Mammary epithelial cell (primary cell): ENCODE measurements around the gene AP4S1.

Experiments used
- CTCF ChIP-seq, 2 donors: IDR thresholded peaks in 1 of 2; conservative IDR thresholded peaks in 1 of 2; 2 replicates each; pipeline ENCODE4 v1.5.1; 2011 to 2012; ENCODE audit warnings: inconsistent platforms in 2 of 2, low read length in 2 of 2, mild to moderate bottlenecking in 2 of 2, control low read depth in 1 of 2, low read depth in 1 of 2; ENCODE audit not compliant: insufficient read depth in 1 of 2; ENCODE audit errors: extremely low read depth in 1 of 2
- EZH2 ChIP-seq: IDR thresholded peaks from 2 replicates; pipeline ENCODE4 v1.6.1; 2012; ENCODE audit warnings: low read length, inconsistent platforms, borderline replicate concordance

GRCh38 chr14:31127690-31128089 lies 102.2 kb downstream of the AP4S1 start:
- no peak for TF ChIP-seq CTCF (conservative IDR thresholded peaks at IDR 0.05 in 1 of 2, IDR thresholded peaks at IDR 0.05 in 1 of 2; ENCODE audit: extremely low read depth in 1 of 2, insufficient read depth in 1 of 2, low read depth in 1 of 2, low read length in 2 of 2)
- no peak for TF ChIP-seq EZH2
